RPMI8226 (cell line): ENCODE results near the gene PTTG1IP.

Experiments used
- DNase-seq: peaks from one replicate; pipeline ENCODE4 v3.0.0-alpha.2; 2015

The PTTG1IP gene

GRCh38 chr21:44908908-44909307 is 35.4 kb upstream of the PTTG1IP start:
- no peak for DNase-seq

DNA sequence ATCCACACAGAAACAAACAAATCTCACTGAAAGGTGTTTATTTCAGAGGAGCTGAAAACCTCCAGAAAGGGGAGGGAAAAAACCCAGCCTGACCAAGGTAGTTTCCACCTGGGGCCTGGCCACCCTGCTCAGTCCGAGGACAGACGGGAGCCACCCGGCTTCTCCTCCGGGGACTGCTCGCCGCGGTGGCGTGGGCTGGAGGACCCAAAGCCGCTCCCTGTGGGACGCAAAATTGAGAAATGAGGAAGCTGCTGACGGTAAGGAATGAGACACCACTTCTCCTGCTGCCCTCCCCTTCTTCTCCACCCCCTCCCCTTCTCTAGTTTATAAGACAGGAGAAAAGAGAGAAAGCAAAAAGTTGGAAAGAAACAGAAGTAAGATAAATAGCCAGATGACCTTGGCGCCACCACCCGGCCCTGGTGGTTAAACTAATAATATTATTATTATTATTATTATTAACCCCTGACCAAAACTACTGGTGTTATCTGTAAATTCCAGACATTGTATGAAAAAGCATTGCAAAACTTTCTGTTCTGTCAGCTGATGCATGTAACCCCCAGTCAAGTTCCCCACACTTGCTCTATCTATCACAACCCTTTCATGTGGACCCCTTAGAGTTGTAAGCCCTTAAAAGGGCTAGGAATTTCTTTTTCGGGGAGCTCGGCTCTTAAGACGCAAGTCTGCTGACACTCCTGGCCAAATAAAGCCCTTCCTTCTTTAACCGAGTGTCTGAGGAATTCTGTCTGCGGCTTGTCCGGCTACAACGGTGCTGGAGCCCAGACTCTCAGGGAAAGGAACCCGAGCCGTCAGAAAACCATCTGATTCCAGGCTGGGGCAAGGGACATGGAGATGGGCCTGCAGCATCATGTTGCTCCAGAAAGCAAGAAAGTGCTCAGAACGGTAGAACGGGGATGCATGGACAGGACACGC is 34.7 kb upstream of the PTTG1IP start:
- no peak for DNase-seq

DNA sequence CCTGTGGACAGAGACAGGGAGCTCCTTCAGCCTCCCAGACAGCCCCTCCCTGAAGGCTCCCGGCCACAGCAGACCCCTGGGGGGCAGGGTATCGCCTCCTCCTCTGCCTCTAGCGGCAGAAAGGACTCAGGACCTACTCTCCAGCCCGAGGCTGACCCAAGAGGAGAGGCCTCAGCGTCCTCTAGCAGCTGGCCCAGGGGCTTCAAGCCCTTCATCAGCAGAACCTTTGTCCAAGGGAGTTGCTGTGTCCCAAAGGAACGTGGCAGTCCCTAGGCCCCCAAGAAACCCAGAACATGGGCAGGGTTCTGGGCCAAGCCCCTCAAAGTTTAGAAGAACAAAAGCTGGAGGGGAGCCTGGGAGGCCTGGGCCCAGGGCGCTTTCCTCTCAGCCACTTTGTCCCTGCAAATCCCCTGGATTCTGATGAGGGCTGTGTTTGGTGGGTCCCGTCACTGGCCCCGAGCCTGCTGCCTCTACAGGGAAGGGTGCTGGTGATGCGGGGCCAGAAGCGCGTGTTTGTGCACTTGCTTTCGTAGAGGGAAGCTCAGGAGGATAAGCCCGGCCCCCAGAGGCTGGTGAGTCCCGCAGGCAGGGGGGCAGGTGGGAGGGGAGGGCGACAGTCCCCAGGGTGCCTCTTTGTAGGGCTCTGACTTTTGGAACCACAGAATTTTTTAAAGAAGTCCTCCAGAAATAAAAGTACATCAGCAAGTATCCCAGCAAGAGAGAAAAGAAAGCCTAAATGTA is 33.9 kb upstream of the PTTG1IP start:
- DNase-seq = no peak

DNA sequence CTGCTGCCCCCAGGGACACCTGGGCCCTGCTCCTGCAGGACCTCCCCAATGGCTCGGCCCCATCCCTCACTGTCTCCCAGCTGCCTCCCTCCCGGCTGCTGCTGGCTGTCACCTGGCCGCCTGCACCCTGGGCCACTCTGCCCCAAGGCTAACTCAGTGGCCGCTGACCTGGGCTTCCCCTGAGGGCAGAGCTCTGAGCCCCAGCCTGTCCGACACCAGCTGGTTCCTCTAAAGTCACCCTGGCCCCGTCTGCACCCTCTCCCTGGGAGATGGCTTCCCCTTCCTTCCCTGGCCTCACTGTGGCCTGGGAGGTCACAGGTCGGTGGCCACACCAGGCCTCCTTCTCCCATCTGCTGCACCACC is 32.2 kb upstream of the PTTG1IP start:
- no peak for DNase-seq

DNA sequence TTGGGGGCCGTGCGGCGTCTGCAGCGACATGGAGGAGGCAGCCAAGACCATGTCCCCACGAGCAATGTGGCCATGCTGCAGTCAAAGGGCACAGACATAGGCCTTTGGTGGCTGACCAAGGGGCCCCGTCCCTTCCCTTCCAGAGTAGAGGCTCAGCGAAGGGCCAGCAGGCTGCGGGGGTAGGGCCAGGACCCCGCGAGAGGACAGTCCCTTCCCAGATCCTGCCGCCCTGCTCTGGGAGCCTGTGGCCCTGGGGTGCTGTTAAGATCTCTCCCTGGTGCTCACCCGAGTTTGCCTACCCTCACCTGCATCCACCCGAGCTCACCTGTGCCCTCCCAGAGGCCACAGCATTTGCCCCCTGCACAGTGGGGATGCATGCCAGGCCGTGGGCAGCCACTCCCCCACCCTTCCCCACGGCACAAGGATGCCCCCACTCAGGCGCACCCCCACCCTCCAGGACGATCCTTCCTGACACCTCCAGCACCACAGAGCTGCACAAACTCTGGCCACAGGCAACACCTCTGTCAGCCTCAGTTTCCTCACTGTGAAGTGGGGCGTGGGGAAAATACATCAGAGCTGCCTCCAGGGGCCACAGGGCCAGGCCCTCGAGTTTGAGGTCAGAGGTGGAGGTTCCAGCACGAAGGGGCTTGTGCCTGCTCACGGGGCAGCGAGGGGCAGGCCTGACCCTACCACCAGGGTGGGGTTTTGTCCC is 31.7 kb upstream of the PTTG1IP start:
- no peak for DNase-seq

DNA sequence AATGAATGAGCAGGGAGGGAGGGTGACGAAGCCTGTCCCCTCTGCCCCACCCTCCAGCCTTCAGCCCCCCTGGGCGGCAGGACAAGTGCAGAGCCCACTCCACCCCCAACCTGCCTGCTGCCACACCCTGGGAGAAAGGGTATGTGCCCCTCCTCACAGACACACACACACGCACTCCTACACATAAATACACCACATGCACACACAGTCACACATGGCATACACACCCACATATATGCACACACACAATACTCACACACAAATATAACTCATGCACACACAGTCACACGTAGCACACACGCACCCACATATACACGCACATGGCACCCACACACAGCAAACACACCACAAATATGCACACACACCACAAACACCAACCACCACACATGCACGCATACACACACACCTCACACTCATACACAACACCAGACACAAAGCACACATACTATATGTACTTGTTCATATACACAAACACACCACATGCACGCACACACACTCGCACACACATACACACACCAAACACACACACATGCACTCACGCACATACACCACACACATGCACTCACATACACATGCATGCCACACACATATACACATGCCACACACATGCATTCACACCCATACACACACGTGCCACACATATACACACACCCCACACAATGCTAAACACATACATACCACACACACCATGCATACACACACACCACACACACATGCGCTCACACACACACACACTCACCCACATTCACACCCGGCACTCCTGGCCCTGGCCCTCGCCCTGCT is 30.8 kb upstream of the PTTG1IP start:
- DNase-seq = no peak

GRCh38 chr21:44903689-44904088 is 30.2 kb upstream of the PTTG1IP start:
- DNase-seq = no peak

GRCh38 chr21:44903050-44903685 is 29.7 kb upstream of the PTTG1IP start:
- DNase-seq = no peak

- no peak for DNase-seq
Measured at GRCh38 chr21:44902268-44903049, 29.0 kb upstream of the PTTG1IP start.

- no peak for DNase-seq
Measured at GRCh38 chr21:44901391-44902074, 28.0 kb upstream of the PTTG1IP start.

- DNase-seq = no peak
Measured at GRCh38 chr21:44900559-44901251, 27.2 kb upstream of the PTTG1IP start.

DNA sequence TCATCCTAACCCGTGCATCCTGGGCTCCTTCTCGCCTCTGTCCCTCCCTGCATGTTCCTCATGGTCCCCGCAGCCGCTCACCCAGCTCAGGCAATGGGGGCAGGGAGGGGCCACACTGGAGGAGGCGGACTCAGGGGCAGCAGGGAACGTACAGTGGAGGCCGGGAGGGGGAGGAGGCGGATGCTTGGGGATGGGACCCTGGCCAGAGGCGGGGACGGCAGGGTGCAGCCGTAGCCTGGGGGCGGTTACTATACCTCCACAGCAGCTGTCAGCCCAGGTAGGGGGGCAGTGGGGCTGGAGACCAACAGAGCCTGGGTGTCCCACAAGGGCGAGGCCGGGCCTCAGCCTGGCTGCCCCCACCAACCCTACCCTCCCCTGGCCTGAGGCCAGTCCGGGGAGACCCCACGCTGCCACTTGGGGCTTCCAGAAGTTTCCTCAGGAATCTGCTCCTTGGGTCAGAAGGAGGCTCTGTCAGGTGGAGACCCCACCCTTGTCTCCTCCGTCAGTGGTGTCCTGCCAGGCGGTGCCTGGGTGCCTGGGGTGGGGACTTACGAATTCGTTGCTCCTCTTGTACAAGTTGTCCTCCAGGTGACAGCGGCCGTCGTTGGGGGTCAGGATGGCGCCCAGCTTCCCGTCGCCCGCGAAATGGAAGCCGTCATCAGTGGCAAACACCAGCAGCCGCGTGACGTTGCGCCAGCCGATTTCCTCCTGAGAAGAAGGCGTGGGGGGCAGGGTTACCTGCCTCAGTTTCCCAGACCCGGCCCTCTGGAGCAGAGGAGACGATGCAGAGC is 26.5 kb upstream of the PTTG1IP start:
- DNase-seq = no peak

GRCh38 chr21:44898851-44899767 is 25.6 kb upstream of the PTTG1IP start:
- DNase-seq = no peak

DNA sequence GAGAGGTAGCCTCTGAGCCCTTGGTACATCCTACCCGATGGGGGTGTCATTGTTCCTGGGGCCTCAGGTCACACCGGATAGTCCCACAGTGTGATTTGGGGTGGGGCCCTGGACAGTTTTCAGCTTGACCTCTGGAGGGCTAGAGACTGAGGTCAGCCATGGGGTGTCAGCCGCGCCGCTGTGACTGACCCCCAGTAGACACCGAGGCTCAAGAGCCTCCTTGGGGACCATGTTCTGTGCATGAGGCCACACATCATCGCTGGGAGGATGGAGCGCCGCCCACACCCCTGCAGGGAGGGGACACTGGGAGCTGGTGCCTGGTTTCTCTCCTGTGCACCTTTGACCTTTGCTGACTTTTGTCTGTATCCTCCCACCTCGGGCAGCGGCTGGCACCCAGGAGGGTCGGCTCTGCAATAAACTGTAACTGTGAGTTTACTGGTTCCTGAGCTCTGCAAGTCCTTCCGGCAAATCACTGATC is 24.6 kb upstream of the PTTG1IP start:
- no peak for DNase-seq

DNA sequence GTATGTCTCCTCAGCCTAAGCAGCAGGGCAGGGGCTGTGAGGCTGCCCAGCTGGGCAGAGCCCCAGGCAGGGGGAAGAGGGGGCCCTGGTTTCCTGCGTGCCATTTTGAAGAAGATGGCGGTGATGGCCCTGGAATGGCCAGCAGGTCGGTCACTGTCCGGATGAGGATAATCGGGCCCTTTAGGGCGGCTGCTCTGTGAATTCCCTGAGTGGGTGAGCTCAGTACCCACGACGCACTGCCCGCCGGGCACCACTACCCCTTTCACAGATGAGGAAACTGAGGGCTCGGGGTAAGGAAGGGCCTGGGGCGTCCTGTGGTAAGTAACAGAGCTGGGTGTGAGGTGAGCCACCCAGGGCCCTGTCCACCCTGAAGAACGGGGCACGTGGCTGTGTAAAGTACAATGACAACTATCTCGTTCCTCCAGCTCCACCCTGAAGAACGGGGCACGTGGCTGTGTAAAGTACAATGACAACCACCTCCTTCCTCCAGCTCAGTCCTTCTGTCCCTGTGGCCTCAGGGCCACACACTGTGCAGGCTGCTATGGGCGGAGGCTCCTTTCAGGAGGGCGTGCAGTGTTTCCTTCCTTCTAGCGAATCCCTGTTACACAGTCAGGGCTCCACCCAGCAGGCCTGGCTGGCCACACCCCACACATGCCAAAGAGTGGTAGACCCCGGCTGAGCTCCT is 24.0 kb upstream of the PTTG1IP start:
- peak; percentile 38 for DNase-seq

DNA sequence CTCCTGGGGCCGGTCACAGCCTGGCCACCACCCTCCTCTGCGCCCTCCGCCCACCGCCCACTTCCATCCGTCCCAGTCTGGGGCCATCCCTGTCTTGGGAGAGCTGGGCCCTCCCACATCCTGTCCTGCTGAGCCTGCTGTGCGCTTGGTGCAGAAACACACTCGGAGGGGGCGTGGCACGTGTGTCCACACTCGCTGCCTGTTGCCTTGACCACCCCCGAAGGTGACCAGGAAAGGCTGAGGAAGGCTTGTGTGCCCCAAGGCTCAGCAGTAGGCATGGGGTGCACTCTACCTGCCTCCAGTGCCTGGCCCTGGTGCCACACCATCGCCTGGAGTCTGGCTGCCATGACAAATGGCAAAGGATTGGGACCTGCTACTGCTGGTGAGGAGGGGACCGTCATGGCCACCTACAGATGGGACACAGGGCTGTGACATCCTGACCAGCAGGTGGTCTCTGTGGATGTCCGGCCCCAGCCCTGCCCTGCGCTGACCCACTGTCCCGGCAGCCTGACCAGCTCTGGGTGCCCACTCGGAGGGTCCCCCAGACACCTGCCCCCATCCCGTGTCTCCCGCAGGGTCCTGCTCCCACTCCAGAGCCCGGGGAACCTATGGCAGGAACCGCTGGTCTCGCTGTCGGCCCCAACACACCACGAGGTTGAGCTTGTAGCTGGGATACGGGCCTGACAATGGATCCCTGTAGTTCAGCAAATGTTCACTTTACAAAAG is 23.2 kb upstream of the PTTG1IP start:
- DNase-seq = no peak

- DNase-seq = no peak
Measured at GRCh38 chr21:44895859-44896258, 22.4 kb upstream of the PTTG1IP start.
